Suprapubic skin (tissue), 4 donors: ENCODE results near the gene RASA2.

Source experiments
- EP300 ChIP-seq: sonication (generic); formaldehyde crosslinking; IDR thresholded peaks from one replicate; pipeline ENCODE4 v1.6.1; 2017; ENCODE audit warnings: antibody characterized with exemption
- POLR2A ChIP-seq, 2 donors: fragments of 450-650 bp; IDR thresholded peaks; one replicate each; pipeline ENCODE4 v1.6.1; 2017; ENCODE audit warnings: antibody characterized with exemption in 2 of 2, mild to moderate bottlenecking in 2 of 2, moderate library complexity in 2 of 2
- POLR2AphosphoS5 ChIP-seq, 3 donors: sonication (generic); formaldehyde crosslinking; IDR thresholded peaks; one replicate each; pipeline ENCODE4 v1.6.1; 2017; ENCODE audit warnings: antibody characterized with exemption in 3 of 3
- TF ChIP-seq, protein P1 (sequence below), 2 donors: fragments of 200-600 bp in 1 of 2; fragments of 450-650 bp in 1 of 2; sonication (generic) in 1 of 2; IDR thresholded peaks; one replicate each; pipeline ENCODE4 v1.5.1; 2016 to 2019; ENCODE audit warnings: antibody characterized with exemption in 2 of 2, mild to moderate bottlenecking in 1 of 2, moderate library complexity in 1 of 2

DNA sequence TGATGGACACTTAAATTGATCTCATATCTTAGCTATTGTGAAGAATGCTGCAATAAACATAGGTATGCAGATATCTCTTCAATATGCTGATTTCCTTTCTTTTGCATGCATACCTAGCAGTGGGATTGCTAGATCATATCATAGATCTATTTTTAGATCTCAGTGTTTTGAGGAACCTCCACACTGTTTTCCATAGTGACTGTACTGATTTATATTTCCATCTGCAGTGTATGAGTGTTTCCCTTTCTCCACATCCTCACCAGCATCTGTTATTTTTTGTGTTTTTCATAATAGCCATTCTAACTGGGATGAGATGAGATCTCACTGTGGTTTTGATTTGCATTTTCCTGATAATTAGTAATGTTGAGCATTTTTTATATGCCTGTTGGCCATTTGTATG lies 17.1 kb upstream of the RASA2 start:
- TF ChIP-seq, protein P1, sequence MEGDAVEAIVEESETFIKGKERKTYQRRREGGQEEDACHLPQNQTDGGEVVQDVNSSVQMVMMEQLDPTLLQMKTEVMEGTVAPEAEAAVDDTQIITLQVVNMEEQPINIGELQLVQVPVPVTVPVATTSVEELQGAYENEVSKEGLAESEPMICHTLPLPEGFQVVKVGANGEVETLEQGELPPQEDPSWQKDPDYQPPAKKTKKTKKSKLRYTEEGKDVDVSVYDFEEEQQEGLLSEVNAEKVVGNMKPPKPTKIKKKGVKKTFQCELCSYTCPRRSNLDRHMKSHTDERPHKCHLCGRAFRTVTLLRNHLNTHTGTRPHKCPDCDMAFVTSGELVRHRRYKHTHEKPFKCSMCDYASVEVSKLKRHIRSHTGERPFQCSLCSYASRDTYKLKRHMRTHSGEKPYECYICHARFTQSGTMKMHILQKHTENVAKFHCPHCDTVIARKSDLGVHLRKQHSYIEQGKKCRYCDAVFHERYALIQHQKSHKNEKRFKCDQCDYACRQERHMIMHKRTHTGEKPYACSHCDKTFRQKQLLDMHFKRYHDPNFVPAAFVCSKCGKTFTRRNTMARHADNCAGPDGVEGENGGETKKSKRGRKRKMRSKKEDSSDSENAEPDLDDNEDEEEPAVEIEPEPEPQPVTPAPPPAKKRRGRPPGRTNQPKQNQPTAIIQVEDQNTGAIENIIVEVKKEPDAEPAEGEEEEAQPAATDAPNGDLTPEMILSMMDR (IDR thresholded peaks at IDR 0.05): no peak
- TF ChIP-seq POLR2A (IDR thresholded peaks at IDR 0.05) (no peak), POLR2AphosphoS5 (IDR thresholded peaks at IDR 0.05) (no peak), EP300 (no peak)
